ENCODE results near the gene SPON1. TPM values are rescaled to one million over a fixed set of nuclear protein-coding genes. Genes with fewer than 3 reads are reported as not detected.

SPON1 gene
- total RNA-seq, 1 donor, result 0.72 TPM

GRCh38 chr11:14310679-14311078 is 348.2 kb downstream of the SPON1 start:
- TF ChIP-seq, protein P1, sequence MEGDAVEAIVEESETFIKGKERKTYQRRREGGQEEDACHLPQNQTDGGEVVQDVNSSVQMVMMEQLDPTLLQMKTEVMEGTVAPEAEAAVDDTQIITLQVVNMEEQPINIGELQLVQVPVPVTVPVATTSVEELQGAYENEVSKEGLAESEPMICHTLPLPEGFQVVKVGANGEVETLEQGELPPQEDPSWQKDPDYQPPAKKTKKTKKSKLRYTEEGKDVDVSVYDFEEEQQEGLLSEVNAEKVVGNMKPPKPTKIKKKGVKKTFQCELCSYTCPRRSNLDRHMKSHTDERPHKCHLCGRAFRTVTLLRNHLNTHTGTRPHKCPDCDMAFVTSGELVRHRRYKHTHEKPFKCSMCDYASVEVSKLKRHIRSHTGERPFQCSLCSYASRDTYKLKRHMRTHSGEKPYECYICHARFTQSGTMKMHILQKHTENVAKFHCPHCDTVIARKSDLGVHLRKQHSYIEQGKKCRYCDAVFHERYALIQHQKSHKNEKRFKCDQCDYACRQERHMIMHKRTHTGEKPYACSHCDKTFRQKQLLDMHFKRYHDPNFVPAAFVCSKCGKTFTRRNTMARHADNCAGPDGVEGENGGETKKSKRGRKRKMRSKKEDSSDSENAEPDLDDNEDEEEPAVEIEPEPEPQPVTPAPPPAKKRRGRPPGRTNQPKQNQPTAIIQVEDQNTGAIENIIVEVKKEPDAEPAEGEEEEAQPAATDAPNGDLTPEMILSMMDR (IDR thresholded peaks at IDR 0.05; ENCODE audit: extremely low read depth, low read depth, low read length), result no peak
- H4K20me1 ChIP-seq (ENCODE audit: insufficient read depth, low read length), result peaks cover 72% of the 10 kb centered on the region
- H3K79me2 ChIP-seq (ENCODE audit: insufficient read depth, low read length), result peaks cover 92% of the 10 kb centered on the region
- no peak overlapping the region for H2AFZ ChIP-seq (ENCODE audit: low read length)
- no peak overlapping the region for H3K4me3 ChIP-seq (ENCODE audit: insufficient read depth, low read length)
- no peaks in the 10 kb centered on the region for H3K27me3 ChIP-seq (ENCODE audit: insufficient read depth, low read length)
- H3K9me3 ChIP-seq (ENCODE audit: low read depth, low read length), result no peaks in the 10 kb centered on the region
- H3K36me3 ChIP-seq (ENCODE audit: insufficient read depth, low read length), result no peaks in the 10 kb centered on the region
- peaks cover 53% of the 10 kb centered on the region for H3K4me1 ChIP-seq (ENCODE audit: insufficient read depth, low read length)
- H3K27ac ChIP-seq (ENCODE audit: low read depth, low read length), result no peak overlapping the region
- no peak overlapping the region for H3K4me2 ChIP-seq (ENCODE audit: insufficient read depth, low read length)
- no peak for DNase-seq (ENCODE audit: insufficient read length, low spot score, missing footprints)

GRCh38 chr11:14312736-14313438 is 350.4 kb downstream of the SPON1 start:
- peaks cover 71% of the 10 kb centered on the region for H4K20me1 ChIP-seq (ENCODE audit: insufficient read depth, low read length)

GRCh38 chr11:14314127-14314526 is 351.6 kb downstream of the SPON1 start:
- H4K20me1 ChIP-seq (ENCODE audit: insufficient read depth, low read length), result peaks cover 71% of the 10 kb centered on the region

More at GRCh38 chr11:14312736-14313438, 350.4 kb downstream of the SPON1 start:
- DNase-seq (ENCODE audit: insufficient read length, low spot score, missing footprints), result no peak
- Histone ChIP-seq H3K27me3 (ENCODE audit: insufficient read depth, low read length) (no peaks in the 10 kb centered on the region), H3K9me3 (ENCODE audit: low read depth, low read length) (no peaks in the 10 kb centered on the region), H3K4me2 (ENCODE audit: insufficient read depth, low read length) (peak overlapping the region; percentile 37), H3K4me3 (ENCODE audit: insufficient read depth, low read length) (no peak overlapping the region), H2AFZ (ENCODE audit: low read length) (no peak overlapping the region), H3K27ac (ENCODE audit: low read depth, low read length) (peak overlapping the region; percentile 46), H3K79me2 (ENCODE audit: insufficient read depth, low read length) (peaks cover 91% of the 10 kb centered on the region), H3K4me1 (ENCODE audit: insufficient read depth, low read length) (peaks cover 49% of the 10 kb centered on the region), H3K36me3 (ENCODE audit: insufficient read depth, low read length) (no peaks in the 10 kb centered on the region)
- TF ChIP-seq, protein P1 (IDR thresholded peaks at IDR 0.05; ENCODE audit: extremely low read depth, low read depth, low read length), result no peak

GRCh38 chr11:14315130-14315529 is 352.6 kb downstream of the SPON1 start:
- no peaks in the 10 kb centered on the region for H3K36me3 ChIP-seq (ENCODE audit: insufficient read depth, low read length)
- H3K9me3 ChIP-seq (ENCODE audit: low read depth, low read length), result no peaks in the 10 kb centered on the region
- H2AFZ ChIP-seq (ENCODE audit: low read length), result no peak overlapping the region
- no peak for DNase-seq (ENCODE audit: insufficient read length, low spot score, missing footprints)
- H4K20me1 ChIP-seq (ENCODE audit: insufficient read depth, low read length), result peaks cover 71% of the 10 kb centered on the region
- peaks cover 88% of the 10 kb centered on the region for H3K79me2 ChIP-seq (ENCODE audit: insufficient read depth, low read length)
- H3K4me1 ChIP-seq (ENCODE audit: insufficient read depth, low read length), result peaks cover 40% of the 10 kb centered on the region
- TF ChIP-seq, protein P1 (IDR thresholded peaks at IDR 0.05; ENCODE audit: extremely low read depth, low read depth, low read length), result no peak
- H3K4me3 ChIP-seq (ENCODE audit: insufficient read depth, low read length), result no peak overlapping the region
- no peak overlapping the region for H3K27ac ChIP-seq (ENCODE audit: low read depth, low read length)
- no peaks in the 10 kb centered on the region for H3K27me3 ChIP-seq (ENCODE audit: insufficient read depth, low read length)
- H3K4me2 ChIP-seq (ENCODE audit: insufficient read depth, low read length), result no peak overlapping the region

More at GRCh38 chr11:14314127-14314526, 351.6 kb downstream of the SPON1 start:
- DNase-seq (ENCODE audit: insufficient read length, low spot score, missing footprints), result no peak
- Histone ChIP-seq H3K27ac (ENCODE audit: low read depth, low read length) (peak overlapping the region; percentile 46), H3K36me3 (ENCODE audit: insufficient read depth, low read length) (no peaks in the 10 kb centered on the region), H3K4me1 (ENCODE audit: insufficient read depth, low read length) (peaks cover 47% of the 10 kb centered on the region), H2AFZ (ENCODE audit: low read length) (no peak overlapping the region), H3K79me2 (ENCODE audit: insufficient read depth, low read length) (peaks cover 90% of the 10 kb centered on the region), H3K4me2 (ENCODE audit: insufficient read depth, low read length) (no peak overlapping the region), H3K9me3 (ENCODE audit: low read depth, low read length) (no peaks in the 10 kb centered on the region), H3K4me3 (ENCODE audit: insufficient read depth, low read length) (no peak overlapping the region), H3K27me3 (ENCODE audit: insufficient read depth, low read length) (no peaks in the 10 kb centered on the region)
- TF ChIP-seq, protein P1 (IDR thresholded peaks at IDR 0.05; ENCODE audit: extremely low read depth, low read depth, low read length), result no peak
